Measurements from ENCODE around the gene TNFRSF12A.
A peak's percentile ranks its signal among the peaks of the same experiment; 100 is the strongest.

The TNFRSF12A gene

DNA sequence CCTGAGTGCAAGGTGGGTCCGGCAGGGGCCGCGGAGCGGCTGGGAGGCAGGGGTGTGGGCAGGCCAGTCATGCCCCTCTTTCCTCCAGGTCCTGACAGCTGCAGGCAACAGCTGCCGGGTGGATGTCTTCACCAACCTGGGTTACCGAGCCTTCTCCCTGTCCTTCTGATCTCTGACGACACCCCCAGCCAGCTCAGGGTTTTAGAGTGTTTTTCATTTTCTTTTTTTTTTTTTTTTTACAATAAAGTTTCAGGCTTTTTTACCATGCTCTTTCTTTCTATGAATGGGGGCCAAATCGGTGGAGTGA is 7.3 kb downstream of the TNFRSF12A start:
- DNase-seq, result no peak

DNA sequence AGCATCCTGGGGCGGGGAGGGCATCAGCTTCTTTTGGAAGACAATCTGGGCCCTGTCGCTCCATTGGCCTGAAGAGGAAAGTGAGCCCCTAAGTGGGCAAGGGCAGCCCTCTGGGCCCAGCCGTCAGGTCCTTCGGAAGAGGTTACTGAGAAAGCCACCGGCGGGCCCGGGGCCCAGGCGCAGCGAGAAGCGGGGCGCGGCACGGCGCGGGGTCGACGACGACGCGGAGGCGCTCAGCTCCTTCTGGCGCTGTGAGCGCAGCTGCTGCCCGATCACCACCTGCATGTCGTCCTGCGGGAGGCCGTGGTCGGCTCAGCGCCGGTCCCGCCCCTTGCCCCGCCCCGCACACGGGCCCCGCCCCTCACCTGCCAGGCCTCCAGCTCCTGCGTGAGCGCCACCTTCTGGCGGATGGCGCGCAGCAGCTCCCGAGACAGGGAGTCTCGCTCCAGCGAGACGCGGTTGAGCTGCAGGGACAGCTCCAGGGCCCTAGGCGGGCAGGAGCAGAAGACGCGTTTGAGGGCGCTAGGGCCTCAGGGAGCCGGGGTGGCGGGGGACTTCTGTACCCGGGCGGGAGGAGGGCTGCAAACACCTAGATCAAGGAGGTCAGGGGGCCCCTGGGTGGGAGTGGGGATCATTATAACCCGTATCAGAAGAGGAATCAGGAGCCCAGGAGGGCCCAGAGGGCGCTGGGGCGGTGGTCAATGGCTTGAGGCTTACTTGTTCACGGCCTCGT is 8.0 kb downstream of the TNFRSF12A start:
- peak; percentile 92 for DNase-seq

DNA sequence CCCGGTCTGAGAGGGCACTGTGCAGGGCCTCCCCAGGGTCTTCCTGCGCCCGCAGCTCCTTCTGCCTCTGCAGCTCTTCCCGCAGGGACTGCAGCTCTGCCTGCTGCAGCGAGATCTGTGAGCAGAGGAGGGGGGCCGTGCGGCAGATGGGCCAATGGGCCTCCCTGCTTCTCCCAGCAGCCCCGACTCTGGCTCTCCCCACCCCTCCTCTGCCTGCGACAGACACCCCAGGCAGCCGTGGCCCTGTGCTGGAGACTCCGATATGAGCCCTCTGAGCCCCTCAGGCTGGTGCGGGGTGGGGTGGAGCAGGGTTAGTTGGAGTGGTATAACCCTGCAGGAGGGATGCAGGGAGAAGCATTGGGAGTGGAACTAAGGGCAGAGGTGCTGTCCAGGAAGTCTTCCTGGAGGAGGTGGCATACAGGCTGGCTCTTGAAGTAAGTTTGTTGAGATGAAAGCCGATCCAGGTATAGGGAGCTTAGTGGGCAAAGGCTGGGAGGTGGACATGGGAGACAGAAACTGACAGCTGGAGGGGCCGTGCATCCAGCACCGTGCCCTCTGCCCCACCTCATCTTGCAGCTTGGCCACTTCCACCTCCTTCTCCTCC is 8.7 kb downstream of the TNFRSF12A start:
- no peak for DNase-seq

DNA sequence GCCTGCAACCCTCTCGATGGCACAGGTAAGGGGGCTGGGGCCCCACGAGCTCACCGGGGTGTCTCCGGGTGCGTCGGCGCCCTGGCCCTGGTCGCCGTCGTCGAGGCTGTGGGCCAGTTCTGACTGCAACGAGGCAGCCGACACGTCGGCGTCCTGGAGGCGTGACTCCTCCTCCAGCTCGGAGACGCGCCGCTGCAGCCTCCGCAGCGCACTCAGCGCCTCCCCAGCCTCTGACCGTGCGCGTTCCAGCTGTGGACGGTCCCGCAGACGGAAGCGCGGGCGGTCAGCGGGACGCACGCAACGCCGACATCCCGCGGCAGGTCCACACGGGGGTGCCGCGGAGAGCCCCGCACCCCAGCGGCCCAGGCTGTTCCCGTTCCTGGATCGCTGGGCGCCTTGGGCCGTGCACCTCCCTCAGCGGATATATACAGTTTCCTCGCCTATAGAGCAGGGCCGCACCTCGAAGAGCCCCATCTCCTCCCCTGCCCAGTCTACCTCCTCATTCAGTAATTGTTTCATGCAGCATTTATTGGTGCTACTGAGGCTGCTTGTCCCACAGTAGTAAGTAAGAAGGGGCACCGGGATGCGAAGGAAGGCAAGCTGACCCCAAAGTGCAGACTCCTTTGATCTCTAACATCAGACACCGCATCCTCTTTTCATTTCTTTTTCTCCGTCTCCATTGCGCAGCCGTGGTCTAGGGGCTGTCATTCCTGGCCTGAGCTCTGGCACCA is 9.5 kb downstream of the TNFRSF12A start:
- DNase-seq, result peak; percentile 73

DNA sequence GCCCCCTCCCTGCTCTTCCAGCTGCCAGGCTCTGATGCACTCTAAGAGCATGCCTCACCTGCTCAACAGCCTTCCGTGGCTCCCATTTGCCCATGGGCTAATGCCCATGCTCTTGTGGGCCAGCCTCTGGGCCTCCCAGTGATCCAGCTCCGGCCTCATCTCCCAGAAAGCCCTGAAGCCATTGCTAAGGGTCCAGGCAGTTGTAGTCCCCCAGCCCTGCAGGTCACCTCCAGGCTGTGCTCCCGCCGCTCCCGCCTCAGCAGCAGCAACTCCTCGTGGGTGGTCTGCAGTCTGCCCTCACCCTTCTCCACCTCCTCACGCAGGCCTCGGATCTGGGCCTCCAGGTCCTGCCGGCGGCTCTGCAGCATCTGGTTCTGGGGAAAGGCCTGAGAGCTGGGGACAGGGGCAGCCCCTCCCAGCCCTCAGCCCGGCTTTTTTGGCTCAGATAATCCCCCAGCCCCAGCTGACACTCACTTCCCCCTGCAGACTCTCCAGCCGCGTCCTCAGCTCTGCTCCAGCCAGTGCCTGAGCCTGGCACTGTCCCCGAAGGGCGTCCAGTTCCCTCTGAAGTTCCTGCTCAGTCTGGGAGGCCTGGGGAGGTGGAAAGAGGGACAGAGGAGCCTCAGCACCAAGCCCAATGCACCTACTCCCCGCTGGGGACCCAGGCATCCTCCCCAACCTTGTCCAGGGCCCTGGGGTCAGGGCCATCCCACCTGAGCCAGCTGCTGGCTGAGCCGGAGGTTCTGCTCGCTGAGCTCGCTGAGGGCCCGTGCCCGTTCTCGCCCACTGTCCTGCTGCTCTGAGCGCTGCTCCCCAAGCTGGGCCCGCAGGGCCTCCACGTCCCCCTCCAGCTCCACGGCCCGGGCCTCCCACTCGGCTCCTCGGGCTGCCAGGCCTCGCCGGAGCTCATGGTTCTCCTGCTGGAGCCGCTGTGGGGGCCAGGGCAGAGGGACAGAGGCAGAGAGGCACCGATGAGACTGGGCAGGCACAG is 10.3 kb downstream of the TNFRSF12A start:
- DNase-seq, result no peak

DNA sequence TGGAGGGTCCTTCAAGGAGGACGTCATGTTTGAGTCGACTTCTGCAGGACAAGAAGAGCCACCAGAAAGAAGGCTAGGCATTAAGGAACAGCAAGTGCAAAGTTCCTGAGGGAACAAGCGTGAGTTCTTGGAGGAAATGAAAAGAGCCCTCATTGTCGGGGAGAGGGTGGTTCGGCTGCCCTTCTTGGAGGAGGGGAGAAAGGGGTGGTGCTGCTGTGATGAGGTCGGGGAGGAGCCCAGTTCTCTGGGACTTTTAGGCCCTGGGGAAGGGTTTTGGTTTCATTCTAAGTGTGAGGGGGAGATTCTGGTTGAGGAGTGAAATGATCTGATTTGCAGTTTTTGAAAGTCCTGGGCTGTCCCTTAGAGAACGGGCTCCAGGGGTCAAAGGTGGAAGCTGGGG is 12.5 kb downstream of the TNFRSF12A start:
- no peak for DNase-seq

DNA sequence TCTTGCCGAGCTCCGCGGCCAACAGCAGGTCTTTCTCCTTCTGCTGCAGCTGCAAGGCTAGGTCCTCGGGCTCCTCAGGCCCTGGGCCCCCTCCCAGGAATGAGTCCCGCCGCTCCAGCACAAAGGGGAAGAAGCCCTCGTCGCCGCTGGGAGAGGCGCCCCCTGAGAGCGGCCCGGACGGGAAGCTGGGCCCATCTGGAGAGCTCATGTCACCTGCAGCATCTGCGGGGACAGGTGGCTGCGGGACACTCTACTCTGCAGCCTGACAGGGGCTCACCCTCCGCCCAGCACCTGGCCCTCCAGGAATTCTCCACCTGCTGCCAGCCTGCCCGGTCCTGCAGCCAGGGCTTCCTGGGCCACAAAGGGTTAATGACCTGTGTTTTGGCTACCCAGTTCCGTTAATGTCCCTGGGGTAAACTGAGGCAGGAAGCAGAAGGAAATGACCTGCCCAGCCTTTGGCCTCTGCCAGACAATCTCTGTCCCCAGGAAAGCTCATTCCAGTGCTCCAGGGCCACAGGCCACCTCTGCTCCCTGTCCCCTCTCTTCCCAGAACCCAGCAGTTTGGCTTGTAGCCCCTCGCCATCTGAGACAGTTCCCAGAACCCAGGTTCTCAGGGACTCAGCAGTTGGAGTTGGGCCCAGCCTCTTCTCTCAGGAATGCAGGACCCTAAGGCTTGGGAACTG is 15.3 kb downstream of the TNFRSF12A start:
- no peak for DNase-seq

DNA sequence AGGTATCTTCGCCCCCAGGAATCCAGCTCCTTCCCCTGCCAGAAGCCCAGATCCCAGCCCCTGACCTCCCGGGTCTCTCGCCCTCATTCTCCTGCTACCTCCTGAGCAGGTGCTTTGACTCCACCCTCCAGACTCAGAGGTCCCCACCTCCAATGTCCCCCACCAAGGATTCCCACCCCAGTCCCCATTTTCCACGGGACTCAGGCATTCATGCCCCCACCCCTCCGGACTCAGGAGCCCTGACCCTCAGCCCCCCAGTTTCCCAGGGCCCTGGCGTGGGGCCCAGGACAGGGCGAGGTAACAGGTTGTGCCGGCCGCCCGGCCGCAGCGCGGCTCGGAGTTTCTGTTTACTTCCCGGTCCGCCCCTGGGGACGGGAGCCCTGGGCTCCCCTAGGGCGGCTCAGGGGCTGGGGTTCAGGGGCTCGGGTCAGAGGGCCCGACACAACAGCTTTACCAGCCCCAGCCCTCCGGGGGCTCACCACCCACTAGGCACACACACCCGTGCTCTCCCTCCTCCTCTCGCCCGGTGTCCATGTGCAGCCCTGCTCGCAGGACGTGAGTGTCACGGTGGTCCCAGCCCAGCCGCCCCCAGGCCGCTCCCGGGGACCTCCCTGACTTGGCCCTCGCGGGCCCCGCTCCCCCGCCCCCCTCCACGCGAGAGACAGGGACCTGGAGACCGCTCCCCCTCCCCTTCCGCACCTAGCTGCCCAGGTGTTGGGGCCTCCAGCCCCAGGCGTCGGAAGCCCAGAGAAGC is 16.0 kb downstream of the TNFRSF12A start:
- DNase-seq, result no peak

DNA sequence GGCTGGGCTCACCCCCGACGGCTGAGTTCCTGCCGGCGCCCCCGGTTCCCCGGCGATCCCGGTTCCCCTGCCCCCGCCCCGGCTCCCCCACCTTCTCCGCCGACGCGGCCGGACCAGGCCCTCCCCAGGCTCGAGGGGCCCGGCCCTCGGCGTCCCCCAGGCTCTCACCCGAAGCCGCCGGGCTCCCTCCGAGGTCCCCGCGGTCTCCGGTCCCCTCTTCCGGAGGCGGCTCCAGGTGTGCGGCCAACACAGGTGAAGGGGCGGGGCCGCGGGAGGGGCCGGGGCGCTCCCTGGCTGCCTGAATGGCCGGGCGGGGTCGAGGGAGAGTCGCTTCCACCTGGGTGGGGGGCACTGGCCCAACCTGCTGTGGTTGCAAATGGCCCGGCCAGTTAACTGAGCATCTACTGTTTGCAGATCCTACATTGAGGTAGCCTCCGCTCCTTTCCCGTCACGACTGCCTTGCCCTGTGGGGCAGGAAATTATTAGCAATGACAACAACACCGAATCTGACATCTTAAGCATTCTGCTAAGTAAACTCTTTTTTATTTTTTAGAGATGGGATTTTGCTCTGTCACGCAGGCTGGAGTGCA is 16.7 kb downstream of the TNFRSF12A start, which contains the start of gene BICDL2:
TSS of gene BICDL2 (minus strand) at position 219 of the 590 bp plus-strand sequence. CDS start 1,448 bp downstream, outside the sequence.
- DNase-seq, result no peak

DNA sequence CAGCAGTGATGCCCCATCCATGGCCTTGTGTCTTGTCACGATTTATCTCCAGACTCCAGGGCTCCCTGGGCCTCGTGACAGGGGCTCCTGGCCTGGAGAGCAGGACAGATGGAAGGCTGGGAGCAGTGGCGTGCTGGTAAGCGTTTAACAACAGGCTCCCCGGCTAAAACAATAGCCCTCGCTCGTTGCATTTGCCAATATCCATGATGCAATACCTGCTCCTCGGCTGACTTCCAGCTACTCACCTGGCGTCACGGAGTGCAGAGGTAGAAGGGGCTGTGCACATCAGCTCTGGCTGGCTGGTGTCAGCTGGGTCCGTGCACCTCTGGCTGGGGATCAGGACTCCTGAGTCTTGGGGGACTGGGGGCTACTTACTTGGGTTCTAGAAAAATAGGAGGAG is 18.1 kb downstream of the TNFRSF12A start:
- DNase-seq, result no peak

DNA sequence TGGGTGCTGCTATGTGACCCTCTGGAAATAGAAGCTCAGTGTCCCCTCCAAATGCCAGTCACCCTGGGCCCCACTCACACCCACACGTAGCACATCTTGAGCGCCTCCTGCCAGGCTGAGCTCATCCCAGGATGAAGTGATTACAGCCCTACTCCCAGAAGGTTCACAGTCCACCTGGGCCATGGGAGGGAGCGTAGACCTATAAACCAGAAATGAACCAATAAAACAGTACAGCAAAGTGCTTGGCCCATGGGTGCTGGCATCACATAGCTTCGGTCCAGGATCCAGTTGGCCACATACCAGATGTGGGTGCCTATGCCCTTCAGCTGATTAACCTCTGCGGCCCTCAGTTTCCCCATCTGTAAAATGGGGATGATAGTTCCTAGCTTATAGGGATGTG is 18.7 kb downstream of the TNFRSF12A start:
- no peak for DNase-seq

DNA sequence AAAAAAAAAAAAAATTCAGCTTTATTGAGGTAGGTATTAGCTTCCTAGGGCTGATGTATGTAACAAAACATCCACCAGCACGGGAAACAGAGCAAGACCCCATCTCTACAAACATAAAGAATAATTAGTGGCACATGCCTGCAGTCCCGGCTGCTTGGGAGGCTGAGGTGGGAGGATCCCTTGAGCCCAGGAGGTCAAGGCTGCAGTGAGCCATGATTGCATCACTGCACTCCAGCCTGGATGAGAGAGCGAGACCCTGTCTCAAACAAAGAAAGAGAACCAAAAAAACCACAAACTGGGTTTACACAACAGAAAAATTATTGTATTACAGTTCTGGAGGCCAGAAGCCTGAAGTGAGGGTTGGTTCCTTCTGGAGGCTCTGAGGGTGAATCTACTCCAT is 22.2 kb downstream of the TNFRSF12A start:
- no peak for DNase-seq

DNA sequence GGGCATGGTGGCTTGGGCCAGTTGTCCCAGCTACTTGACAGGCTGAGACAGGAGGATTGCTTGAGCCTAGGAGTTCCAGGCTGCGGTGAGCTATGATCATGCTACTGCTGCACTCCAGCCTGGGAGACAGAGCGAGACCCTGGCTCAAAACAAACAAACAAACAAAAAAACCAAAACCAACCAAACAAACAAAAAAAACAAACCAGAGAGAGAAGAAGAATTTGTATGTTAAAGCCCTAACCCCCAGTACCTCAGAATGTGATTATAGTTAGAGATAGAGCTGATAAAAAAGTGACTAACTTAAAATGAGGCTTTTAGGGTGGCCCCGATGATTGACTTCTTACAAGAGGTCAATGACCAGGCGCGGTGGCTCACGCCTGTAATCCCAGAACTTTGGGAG is 24.5 kb downstream of the TNFRSF12A start:
- DNase-seq, result no peak

DNA sequence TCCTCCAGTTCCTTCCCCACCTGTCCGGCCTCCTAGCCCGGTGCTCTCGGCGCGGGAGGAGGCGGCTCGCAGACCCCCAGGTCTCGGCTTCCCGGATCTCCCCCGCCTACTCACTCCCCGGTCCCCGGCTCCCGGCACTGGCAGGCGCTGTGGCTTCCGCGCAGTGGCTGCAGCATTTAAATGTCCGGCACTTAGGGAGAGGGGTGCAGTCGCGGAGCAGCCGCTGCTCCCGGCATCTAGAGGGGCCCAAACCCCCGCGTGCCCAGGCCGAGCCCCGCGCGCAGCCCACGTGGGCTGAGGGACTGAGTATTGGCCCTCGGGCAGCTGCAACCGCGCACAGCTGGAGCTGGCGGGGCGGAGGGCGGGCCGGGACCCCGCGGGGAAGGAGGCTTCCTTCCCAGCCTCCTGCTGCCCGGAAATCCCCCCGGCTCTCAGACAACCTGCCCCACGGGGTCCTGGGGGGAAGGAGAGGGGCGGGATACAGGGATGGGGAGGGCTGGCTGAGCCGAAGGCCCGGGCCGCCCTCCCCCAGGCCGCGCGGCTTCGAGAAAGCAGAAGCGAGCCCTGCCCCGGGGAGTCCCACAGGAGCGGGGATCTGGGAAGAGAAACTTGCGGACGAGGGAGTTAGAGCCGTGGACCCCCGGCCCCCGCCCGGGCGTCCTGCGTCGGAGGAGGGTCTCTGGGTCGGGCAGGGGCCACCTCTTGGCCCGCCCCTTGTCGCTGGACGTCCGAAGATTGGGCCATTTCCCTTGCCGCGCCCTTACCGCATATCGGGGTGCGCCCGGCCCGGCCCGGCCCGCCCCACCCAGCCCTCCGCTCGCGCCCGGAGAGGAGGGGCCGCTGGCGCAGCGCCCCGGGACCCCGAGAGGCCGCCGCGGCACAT is 25.8 kb downstream of the TNFRSF12A start, which contains the start of gene MMP25:
TSS of gene MMP25 (plus strand) at position 804 of the 883 bp plus-strand sequence. CDS start 357 bp downstream, outside the sequence.
- no peak for DNase-seq

DNA sequence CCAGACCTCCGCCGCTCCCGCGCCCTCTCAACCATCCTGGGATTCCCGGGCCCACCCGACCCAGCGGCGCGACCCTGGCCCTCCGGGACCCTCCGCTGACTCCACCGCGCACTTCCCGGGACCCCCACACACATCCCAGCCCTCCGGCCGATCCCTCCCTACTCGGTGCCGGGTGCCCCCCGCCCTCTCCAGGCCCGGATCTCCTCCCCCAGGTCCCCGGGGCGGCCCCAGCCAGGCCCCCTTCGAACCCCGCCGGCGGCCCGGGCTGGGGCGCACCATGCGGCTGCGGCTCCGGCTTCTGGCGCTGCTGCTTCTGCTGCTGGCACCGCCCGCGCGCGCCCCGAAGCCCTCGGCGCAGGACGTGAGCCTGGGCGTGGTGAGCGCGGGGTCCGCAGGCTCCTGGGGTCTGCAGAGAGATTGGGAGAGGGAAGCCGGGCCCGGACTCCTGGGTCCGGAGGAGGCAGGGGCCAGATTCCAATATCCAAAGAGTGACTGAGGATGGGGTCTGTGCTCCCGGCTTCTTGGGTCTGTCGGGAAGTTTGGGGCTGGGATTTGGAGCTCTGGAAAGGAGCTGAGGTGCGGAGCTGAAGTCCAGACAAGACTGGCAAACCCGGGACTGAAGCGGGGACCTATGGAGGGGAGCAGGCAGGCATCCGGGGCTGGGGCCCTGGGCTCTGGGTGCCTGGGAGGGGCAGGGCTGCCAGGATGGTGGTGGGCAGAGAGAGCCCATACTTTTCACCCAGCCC is 26.6 kb downstream of the TNFRSF12A start:
- DNase-seq, result no peak

DNA sequence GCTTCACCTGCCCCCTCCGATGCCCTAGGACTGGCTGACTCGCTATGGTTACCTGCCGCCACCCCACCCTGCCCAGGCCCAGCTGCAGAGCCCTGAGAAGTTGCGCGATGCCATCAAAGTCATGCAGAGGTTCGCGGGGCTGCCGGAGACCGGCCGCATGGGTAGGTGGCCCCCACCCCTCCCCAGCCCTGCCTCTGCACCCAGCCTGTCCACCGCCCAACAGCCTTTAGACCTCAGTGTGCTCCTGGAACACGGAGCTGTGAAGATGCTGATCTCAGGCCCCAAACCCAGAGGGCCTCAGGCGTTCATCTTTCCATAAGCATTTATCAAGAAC is 27.2 kb downstream of the TNFRSF12A start:
- no peak for DNase-seq

DNA sequence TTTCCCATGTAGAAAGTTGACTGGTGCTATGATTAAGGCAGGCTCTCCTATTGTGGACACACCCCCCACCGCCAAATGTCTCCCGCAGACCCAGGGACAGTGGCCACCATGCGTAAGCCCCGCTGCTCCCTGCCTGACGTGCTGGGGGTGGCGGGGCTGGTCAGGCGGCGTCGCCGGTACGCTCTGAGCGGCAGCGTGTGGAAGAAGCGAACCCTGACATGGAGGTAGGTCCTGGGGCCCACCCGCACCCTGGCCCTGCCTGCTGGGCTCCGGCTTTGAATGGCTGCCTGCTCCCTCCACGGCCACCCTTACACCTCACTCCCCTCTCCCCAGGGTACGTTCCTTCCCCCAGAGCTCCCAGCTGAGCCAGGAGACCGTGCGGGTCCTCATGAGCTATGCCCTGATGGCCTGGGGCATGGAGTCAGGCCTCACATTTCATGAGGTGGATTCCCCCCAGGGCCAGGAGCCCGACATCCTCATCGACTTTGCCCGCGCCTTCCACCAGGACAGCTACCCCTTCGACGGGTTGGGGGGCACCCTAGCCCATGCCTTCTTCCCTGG is 29.8 kb downstream of the TNFRSF12A start:
- DNase-seq, result no peak

DNA sequence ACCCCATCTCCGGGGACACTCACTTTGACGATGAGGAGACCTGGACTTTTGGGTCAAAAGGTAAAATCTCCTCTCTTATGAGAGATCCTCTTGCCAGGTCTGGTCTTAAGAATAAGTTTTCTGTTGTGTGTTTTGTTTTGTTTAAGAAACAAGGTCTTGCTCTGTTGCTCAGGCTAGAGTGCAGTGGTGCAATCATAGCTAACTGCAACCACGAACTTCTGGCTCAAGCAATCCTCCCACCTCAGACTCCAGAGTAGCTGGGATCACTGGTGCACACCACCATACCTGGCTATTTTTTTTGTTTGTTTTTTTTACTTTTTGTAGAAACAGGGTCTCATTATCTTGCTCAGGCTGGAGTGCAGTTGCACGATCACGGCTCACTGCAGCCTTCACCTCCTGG is 30.3 kb downstream of the TNFRSF12A start:
- no peak for DNase-seq

DNA sequence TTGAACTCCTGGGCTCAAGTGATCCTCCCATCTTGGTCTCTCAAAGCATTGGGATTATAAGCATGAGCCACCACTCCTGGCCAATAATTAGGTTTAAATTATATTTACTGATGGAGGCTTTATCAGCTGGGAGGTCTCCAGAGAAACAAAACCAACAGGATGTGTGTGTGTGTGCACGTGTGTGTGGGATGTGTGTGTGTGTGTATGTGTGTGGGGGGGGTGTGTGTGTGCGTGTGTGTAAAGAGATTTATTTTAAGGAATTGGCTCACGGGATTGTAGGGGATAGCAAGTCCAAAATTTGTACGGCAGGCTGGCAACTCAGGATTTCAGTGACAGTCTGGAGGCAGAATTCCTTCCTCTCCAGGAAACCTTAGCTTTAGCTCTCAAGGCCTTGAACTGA is 30.8 kb downstream of the TNFRSF12A start:
- no peak for DNase-seq

Data from stimulated activated CD4-positive, alpha-beta T cell treated with anti-CD3 and anti-CD28 coated beads, Interleukin-15, amount 100 ng/mL, for 24 hours (primary cell).